ENCODE measurements around the gene SOBP. TPM values are rescaled to one million over a fixed set of nuclear protein-coding genes. Genes with fewer than 3 reads are reported as not detected.

SOBP gene
- total RNA-seq, 6 donors from 2014 or later, result 4.4 to 25.1 (median 12.4) TPM

- ATAC-seq (ENCODE audit: low FRiP score in 2 of 2), result peak in 1 of 2 donors; percentile 14
- H3K4me1 ChIP-seq, result peaks cover 6 to 12% (median 8%) of the 10 kb centered on the region in 4 donors
- DNase-seq, result peak in 1 of 2 donors; percentile 78
- H3K9me3 ChIP-seq, result no peaks in the 10 kb centered on the region
- H3K27ac ChIP-seq, result no peak overlapping the region
- H3K4me3 ChIP-seq, result peak overlapping the region in 1 of 4 donors; percentile 23
- peaks cover 0 to 3% (median 0%) of the 10 kb centered on the region in 4 donors for H3K36me3 ChIP-seq
- TF ChIP-seq POLR2AphosphoS5 (IDR thresholded peaks at IDR 0.05), result no peak
- TF ChIP-seq EP300 (IDR thresholded peaks at IDR 0.05), result no peak
- no peak for TF ChIP-seq CTCF (IDR thresholded peaks at IDR 0.05)
- no peak for TF ChIP-seq POLR2A (IDR thresholded peaks at IDR 0.05)
- H3K27me3 ChIP-seq, result peaks cover 0 to 12% (median 1%) of the 10 kb centered on the region in 4 donors
- WGBS, 2 donors, result 77 to 82% methylated on average over 3 to 35 of the region's 39 CpGs
These were observed 143.9 kb downstream of the SOBP start for GRCh38 chr6:107633680-107634323.

GRCh38 chr6:107634324-107635056, 144.6 kb downstream of the SOBP start:
- WGBS, 2 donors, result 53 to 63% methylated on average over 15 to 45 of the region's 101 CpGs
- ATAC-seq (ENCODE audit: low FRiP score in 2 of 2) (peak in 1 of 2 donors; percentile 21), DNase-seq (peak in 1 of 2 donors; percentile 87)
- Histone ChIP-seq H3K9me3 (no peaks in the 10 kb centered on the region), H3K4me1 (peaks cover 4 to 9% (median 5%) of the 10 kb centered on the region in 4 donors), H3K4me3 (peak overlapping the region in 3 of 4 donors; percentile 23 to 28 (median 26)), H3K27me3 (peaks cover 0 to 12% (median 1%) of the 10 kb centered on the region in 4 donors), H3K36me3 (peaks cover 0 to 3% (median 0%) of the 10 kb centered on the region in 4 donors), H3K27ac (no peak overlapping the region)
- TF ChIP-seq EP300 (IDR thresholded peaks at IDR 0.05) (no peak), POLR2AphosphoS5 (IDR thresholded peaks at IDR 0.05) (no peak), POLR2A (IDR thresholded peaks at IDR 0.05) (no peak), CTCF (IDR thresholded peaks at IDR 0.05) (no peak)

- Histone ChIP-seq H3K4me3 (peak overlapping the region in 1 of 4 donors; percentile 28), H3K4me1 (peaks cover 0 to 6% (median under 1%) of the 10 kb centered on the region in 4 donors), H3K9me3 (no peaks in the 10 kb centered on the region), H3K27me3 (peaks cover 0 to 12% (median 1%) of the 10 kb centered on the region in 4 donors), H3K27ac (no peak overlapping the region), H3K36me3 (peaks cover 0 to 3% (median 0%) of the 10 kb centered on the region in 4 donors)
- peak in 1 of 2 donors; percentile 62 for DNase-seq
- ATAC-seq (ENCODE audit: low FRiP score in 2 of 2), result no peak
- 80 to 84% methylated on average over 18 to 37 of the region's 40 CpGs for WGBS, 2 donors
- TF ChIP-seq POLR2A (IDR thresholded peaks at IDR 0.05) (no peak), CTCF (IDR thresholded peaks at IDR 0.05) (no peak), POLR2AphosphoS5 (IDR thresholded peaks at IDR 0.05) (no peak), EP300 (IDR thresholded peaks at IDR 0.05) (no peak)
These were observed 145.2 kb downstream of the SOBP start for GRCh38 chr6:107635057-107635515.

DNA sequence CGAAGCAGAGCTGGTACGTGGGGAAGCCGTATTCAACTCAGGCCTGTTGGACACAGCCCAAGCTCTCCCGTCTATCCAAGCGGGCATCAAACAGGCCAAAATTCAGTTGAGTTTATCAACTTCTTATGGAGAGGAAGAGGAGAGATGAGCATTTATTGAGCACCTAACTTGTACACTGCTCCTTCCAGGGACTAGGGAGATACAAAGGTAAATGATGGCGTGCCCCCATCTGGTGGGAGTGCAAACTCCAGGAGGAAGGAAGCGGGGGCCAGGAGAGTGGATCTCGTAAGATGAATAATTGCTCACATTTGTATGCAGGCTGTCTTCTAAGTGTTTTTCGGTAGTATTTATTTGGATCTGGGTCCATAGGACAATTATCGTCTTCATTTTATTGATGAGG, 146.6 kb downstream of the SOBP start:
- peaks cover 0 to 12% (median 1%) of the 10 kb centered on the region in 4 donors for H3K27me3 ChIP-seq
- H3K36me3 ChIP-seq, result peaks cover 0 to 3% (median 0%) of the 10 kb centered on the region in 4 donors
- WGBS, 2 donors, result 94 to 96% methylated on average over 10 of the region's 10 CpGs
- TF ChIP-seq POLR2AphosphoS5 (IDR thresholded peaks at IDR 0.05), result no peak
- no peak for TF ChIP-seq POLR2A (IDR thresholded peaks at IDR 0.05)
- TF ChIP-seq EP300 (IDR thresholded peaks at IDR 0.05), result no peak
- TF ChIP-seq CTCF (IDR thresholded peaks at IDR 0.05), result no peak
- no peaks in the 10 kb centered on the region for H3K9me3 ChIP-seq
- no peak overlapping the region for H3K4me3 ChIP-seq
- DNase-seq, result no peak
- no peak overlapping the region for H3K27ac ChIP-seq
- ATAC-seq (ENCODE audit: low FRiP score in 2 of 2), result no peak
- H3K4me1 ChIP-seq, result peaks cover 3 to 12% (median 4%) of the 10 kb centered on the region in 4 donors

Data from upper lobe of left lung (tissue), 6 donors.